ENCODE data around the gene LBX1. TPM values are rescaled to one million over a fixed set of nuclear protein-coding genes. Genes with fewer than 3 reads are reported as not detected.

Gene LBX1
- not detected in 2 replicates for total RNA-seq (2014; rRNA removed; shearing (Covaris generic))
- total RNA-seq (2022), result not detected in 2 replicates
- Bru-seq, nascent RNA, result not detected
- not detected for BruChase-seq, experiment 1, labeled RNA remaining after a 6-hour chase
- not detected for BruChase-seq, experiment 2, labeled RNA remaining after a 2-hour chase
- long read RNA-seq, result 0 reads

- no TSS peak for BruUV-seq (replicated peaks)
- H3K4me3 ChIP-seq (ENCODE audit: low read depth, low read length, poor library complexity, severe bottlenecking), result no peak within 1 kb of the TSS
- POLR2A ChIA-PET, result no interaction called here
Measured at GRCh38 chr10:101229266-101230182, at the start of gene LBX1. LBX1 (minus strand) TSS chr10:101229463; CDS start chr10:101228815, 648 bp downstream.

GRCh38 chr10:101273741-101274140 is 44.5 kb upstream of the LBX1 start:
- BruUV-seq (replicated peaks), result no TSS peak
- no peak overlapping the region for H2AFZ ChIP-seq (ENCODE audit: low read length)
- H3K4me3 ChIP-seq (ENCODE audit: low read depth, low read length, poor library complexity, severe bottlenecking), result no peak overlapping the region
- no peak overlapping the region for H3K27ac ChIP-seq (ENCODE audit: low read depth, low read length, poor library complexity, severe bottlenecking)
- no peaks in the 10 kb centered on the region for H3K9me3 ChIP-seq (ENCODE audit: low read length)
- ChIA-PET CTCF (ENCODE audit: unreplicated experiment) (no interaction called here), POLR2A (no interaction called here)
- TF ChIP-seq EZH2phosphoT487 (IDR thresholded peaks at IDR 0.05; ENCODE audit: borderline replicate concordance, low read depth, low read length), result no peak
- TF ChIP-seq CTCF (conservative IDR thresholded peaks at IDR 0.05; ENCODE audit: low read length), result no peak
- no peak overlapping the region for H3K4me2 ChIP-seq (ENCODE audit: low read length)
- intact Hi-C loops (cut with micrococcal nuclease; ENCODE audit: unreplicated experiment), result loop anchor here (2.0 kb wide), 1 partner anchor 59 kb away; no protein-coding TSS in a partner anchor
- DNase-seq (ENCODE audit: low spot score), result no peak
- H4K20me1 ChIP-seq (ENCODE audit: insufficient read depth, low read length), result no peaks in the 10 kb centered on the region
- H3K4me1 ChIP-seq (ENCODE audit: insufficient read depth, low read length, poor library complexity, severe bottlenecking), result no peaks in the 10 kb centered on the region
- H3K79me2 ChIP-seq (ENCODE audit: insufficient read depth, low read depth, low read length), result no peaks in the 10 kb centered on the region
- H3K36me3 ChIP-seq (ENCODE audit: insufficient read depth, low read length), result no peaks in the 10 kb centered on the region
- no peaks in the 10 kb centered on the region for H3K9me2 ChIP-seq (ENCODE audit: insufficient read depth, low read length)

More at GRCh38 chr10:101229266-101230182, at the start of gene LBX1:
- no peak for DNase-seq (ENCODE audit: low spot score)
- TF ChIP-seq CTCF (conservative IDR thresholded peaks at IDR 0.05; ENCODE audit: low read length), result no peak
- intact Hi-C loops (cut with micrococcal nuclease; ENCODE audit: unreplicated experiment), result no loop called here
- no peaks in the 10 kb centered on the region for H3K9me2 ChIP-seq (ENCODE audit: insufficient read depth, low read length)
- no peaks in the 10 kb centered on the region for H3K79me2 ChIP-seq (ENCODE audit: insufficient read depth, low read depth, low read length)
- no peaks in the 10 kb centered on the region for H3K4me1 ChIP-seq (ENCODE audit: insufficient read depth, low read length, poor library complexity, severe bottlenecking)
- H3K9me3 ChIP-seq (ENCODE audit: low read length), result no peaks in the 10 kb centered on the region
- no peak within 1 kb of the TSS for H3K4me2 ChIP-seq (ENCODE audit: low read length)
- H3K36me3 ChIP-seq (ENCODE audit: insufficient read depth, low read length), result no peaks in the 10 kb centered on the region
- no peak within 1 kb of the TSS for H2AFZ ChIP-seq (ENCODE audit: low read length)
- H4K20me1 ChIP-seq (ENCODE audit: insufficient read depth, low read length), result no peaks in the 10 kb centered on the region; the same call in 1 of the 2 replicates
- no peak within 1 kb of the TSS for H3K27ac ChIP-seq (ENCODE audit: low read depth, low read length, poor library complexity, severe bottlenecking)
- CTCF ChIA-PET (ENCODE audit: unreplicated experiment), result no interaction called here

All from OCI-LY7 (cell line).